Measurements from ENCODE around the gene LRRFIP2.

LRRFIP2 gene

DNA sequence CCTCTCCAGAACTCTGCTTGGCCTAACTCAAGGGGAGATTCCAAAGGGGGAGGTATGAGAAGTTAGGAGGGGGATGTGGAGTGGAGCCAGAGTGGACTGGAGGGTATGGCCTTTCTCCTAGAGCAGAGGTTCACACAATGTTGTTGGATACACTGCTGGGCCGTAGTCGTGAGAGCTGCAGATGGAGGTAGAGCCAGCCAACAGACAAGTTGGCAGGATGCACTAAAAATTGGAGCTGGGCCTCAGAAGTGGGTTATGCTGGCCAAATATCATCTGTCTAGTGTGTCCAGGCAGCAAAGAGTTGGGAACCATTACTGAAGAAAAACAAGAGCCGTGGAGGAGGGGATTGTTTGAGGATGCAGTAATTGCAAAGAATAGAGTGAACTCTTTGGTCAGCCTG is 27.7 kb upstream of the LRRFIP2 start:
- DNase-seq (ENCODE audit: low read depth in 1 of 2, low spot score in 1 of 2): no peak
- Histone ChIP-seq H3K27ac (replicated peaks) (no peak overlapping the region), H3K27me3 (ENCODE audit: insufficient read depth, poor library complexity, severe bottlenecking) (no peaks in the 10 kb centered on the region), H3K4me3 (replicated peaks; ENCODE audit: insufficient read depth, low read length) (no peak overlapping the region)
- TF ChIP-seq CTCF (IDR thresholded peaks at IDR 0.05; ENCODE audit: insufficient read depth, low read length): no peak
- TF ChIP-seq SPI1 (IDR thresholded peaks at IDR 0.05; ENCODE audit: borderline replicate concordance, low read depth): no peak
- TF ChIP-seq POLR2AphosphoS5 (IDR thresholded peaks at IDR 0.05; ENCODE audit: low read depth): no peak
- TF ChIP-seq, protein P1, sequence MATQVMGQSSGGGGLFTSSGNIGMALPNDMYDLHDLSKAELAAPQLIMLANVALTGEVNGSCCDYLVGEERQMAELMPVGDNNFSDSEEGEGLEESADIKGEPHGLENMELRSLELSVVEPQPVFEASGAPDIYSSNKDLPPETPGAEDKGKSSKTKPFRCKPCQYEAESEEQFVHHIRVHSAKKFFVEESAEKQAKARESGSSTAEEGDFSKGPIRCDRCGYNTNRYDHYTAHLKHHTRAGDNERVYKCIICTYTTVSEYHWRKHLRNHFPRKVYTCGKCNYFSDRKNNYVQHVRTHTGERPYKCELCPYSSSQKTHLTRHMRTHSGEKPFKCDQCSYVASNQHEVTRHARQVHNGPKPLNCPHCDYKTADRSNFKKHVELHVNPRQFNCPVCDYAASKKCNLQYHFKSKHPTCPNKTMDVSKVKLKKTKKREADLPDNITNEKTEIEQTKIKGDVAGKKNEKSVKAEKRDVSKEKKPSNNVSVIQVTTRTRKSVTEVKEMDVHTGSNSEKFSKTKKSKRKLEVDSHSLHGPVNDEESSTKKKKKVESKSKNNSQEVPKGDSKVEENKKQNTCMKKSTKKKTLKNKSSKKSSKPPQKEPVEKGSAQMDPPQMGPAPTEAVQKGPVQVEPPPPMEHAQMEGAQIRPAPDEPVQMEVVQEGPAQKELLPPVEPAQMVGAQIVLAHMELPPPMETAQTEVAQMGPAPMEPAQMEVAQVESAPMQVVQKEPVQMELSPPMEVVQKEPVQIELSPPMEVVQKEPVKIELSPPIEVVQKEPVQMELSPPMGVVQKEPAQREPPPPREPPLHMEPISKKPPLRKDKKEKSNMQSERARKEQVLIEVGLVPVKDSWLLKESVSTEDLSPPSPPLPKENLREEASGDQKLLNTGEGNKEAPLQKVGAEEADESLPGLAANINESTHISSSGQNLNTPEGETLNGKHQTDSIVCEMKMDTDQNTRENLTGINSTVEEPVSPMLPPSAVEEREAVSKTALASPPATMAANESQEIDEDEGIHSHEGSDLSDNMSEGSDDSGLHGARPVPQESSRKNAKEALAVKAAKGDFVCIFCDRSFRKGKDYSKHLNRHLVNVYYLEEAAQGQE (IDR thresholded peaks at IDR 0.05; ENCODE audit: insufficient replicate concordance, low read depth): no peak
- TF ChIP-seq GABPA (IDR thresholded peaks at IDR 0.05; ENCODE audit: low read depth): no peak

DNA sequence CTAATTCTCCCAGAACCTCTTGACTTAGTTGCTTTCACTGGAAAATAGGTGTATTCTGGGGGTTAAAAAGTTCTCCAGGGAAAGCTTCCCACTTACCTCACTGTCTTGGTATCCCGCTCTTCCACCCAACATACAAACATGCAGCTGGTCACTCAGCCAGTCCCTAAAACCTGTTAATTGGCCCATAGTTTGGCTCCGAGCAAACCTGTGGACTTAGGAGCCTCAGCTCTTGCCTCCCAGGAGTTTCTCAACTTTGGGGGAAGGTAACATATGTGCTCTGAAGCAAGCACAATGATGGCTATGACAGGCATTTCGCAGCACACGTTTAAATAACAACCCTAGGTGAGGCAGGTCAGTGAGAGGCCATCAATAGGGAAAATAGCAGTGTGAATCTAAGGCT is 25.8 kb upstream of the LRRFIP2 start:
- DNase-seq (ENCODE audit: low read depth in 1 of 2, low spot score in 1 of 2): no peak
- Histone ChIP-seq H3K4me3 (replicated peaks; ENCODE audit: insufficient read depth, low read length) (no peak overlapping the region), H3K27me3 (ENCODE audit: insufficient read depth, poor library complexity, severe bottlenecking) (no peaks in the 10 kb centered on the region), H3K27ac (replicated peaks) (no peak overlapping the region)
- TF ChIP-seq POLR2AphosphoS5 (IDR thresholded peaks at IDR 0.05; ENCODE audit: low read depth) (no peak), GABPA (IDR thresholded peaks at IDR 0.05; ENCODE audit: low read depth) (no peak), CTCF (IDR thresholded peaks at IDR 0.05; ENCODE audit: insufficient read depth, low read length) (no peak), SPI1 (IDR thresholded peaks at IDR 0.05; ENCODE audit: borderline replicate concordance, low read depth) (no peak)
- TF ChIP-seq, protein P1 (IDR thresholded peaks at IDR 0.05; ENCODE audit: insufficient replicate concordance, low read depth): no peak

- H3K4me3 ChIP-seq (replicated peaks; ENCODE audit: insufficient read depth, low read length): no peak overlapping the region
- DNase-seq (ENCODE audit: low read depth in 1 of 2, low spot score in 1 of 2): no peak
- H3K27me3 ChIP-seq (ENCODE audit: insufficient read depth, poor library complexity, severe bottlenecking): no peaks in the 10 kb centered on the region
- H3K27ac ChIP-seq (replicated peaks): no peak overlapping the region
- TF ChIP-seq SPI1 (IDR thresholded peaks at IDR 0.05; ENCODE audit: borderline replicate concordance, low read depth): no peak
- no peak for TF ChIP-seq GABPA (IDR thresholded peaks at IDR 0.05; ENCODE audit: low read depth)
- TF ChIP-seq CTCF (IDR thresholded peaks at IDR 0.05; ENCODE audit: insufficient read depth, low read length): no peak
- TF ChIP-seq POLR2AphosphoS5 (IDR thresholded peaks at IDR 0.05; ENCODE audit: low read depth): no peak
Observed at GRCh38 chr3:37198996-37199395, 24.6 kb upstream of the LRRFIP2 start.

- DNase-seq (ENCODE audit: low read depth in 1 of 2, low spot score in 1 of 2): no peak
- TF ChIP-seq POLR2AphosphoS5 (IDR thresholded peaks at IDR 0.05; ENCODE audit: low read depth): no peak
- TF ChIP-seq, protein P1 (IDR thresholded peaks at IDR 0.05; ENCODE audit: insufficient replicate concordance, low read depth): no peak
- TF ChIP-seq GABPA (IDR thresholded peaks at IDR 0.05; ENCODE audit: low read depth): no peak
- no peak for TF ChIP-seq SPI1 (IDR thresholded peaks at IDR 0.05; ENCODE audit: borderline replicate concordance, low read depth)
- TF ChIP-seq CTCF (IDR thresholded peaks at IDR 0.05; ENCODE audit: insufficient read depth, low read length): no peak
- Histone ChIP-seq H3K27me3 (ENCODE audit: insufficient read depth, poor library complexity, severe bottlenecking) (no peaks in the 10 kb centered on the region), H3K4me3 (replicated peaks; ENCODE audit: insufficient read depth, low read length) (no peak overlapping the region), H3K27ac (replicated peaks) (no peak overlapping the region)
Observed at GRCh38 chr3:37198547-37198946, 24.2 kb upstream of the LRRFIP2 start.

Measured in HL-60 (cell line).